Psoas muscle (tissue), 8 donors: ENCODE data around the gene TRUB1. TPM values are rescaled to one million over a fixed set of nuclear protein-coding genes. Genes with fewer than 3 reads are reported as not detected.

Experiments
- ATAC-seq, 4 donors: fragments of 200-7000 bp; cut with Tn5 transposase; one replicate each; pipeline ENCODE4 v1.9.1; 2020; ENCODE audit warnings: moderate library complexity in 3 of 4, mild to moderate bottlenecking in 2 of 4
- DNase-seq, 2 donors: peaks; one replicate each; pipeline ENCODE4 v3.0.0-alpha.2; 2020
- H3K27ac ChIP-seq: fragments of 200-600 bp; one replicate; pipeline ENCODE4 v1.8.0; 2022
- H3K27me3 ChIP-seq, 3 donors: fragments of 200-600 bp in 1 of 3; one replicate each; pipeline versions ENCODE4 v1.6.1 to v1.8.0; 2013 to 2022; ENCODE audit warnings: low read length in 2 of 3, mild to moderate bottlenecking in 2 of 3, moderate library complexity in 1 of 3; ENCODE audit not compliant: insufficient read depth in 3 of 3
- H3K36me3 ChIP-seq, 2 donors: fragments of 200-600 bp in 1 of 2; one replicate each; pipeline versions ENCODE4 v1.6.1 to v1.8.0; 2013 to 2022; ENCODE audit warnings: low read depth in 1 of 2, mild to moderate bottlenecking in 1 of 2, moderate library complexity in 1 of 2; ENCODE audit not compliant: insufficient read depth in 1 of 2
- H3K4me1 ChIP-seq: fragments of 200-600 bp; one replicate; pipeline ENCODE4 v1.8.0; 2022
- H3K4me3 ChIP-seq: fragments of 200-600 bp; one replicate; pipeline ENCODE4 v1.8.0; 2022; ENCODE audit warnings: mild to moderate bottlenecking
- H3K9me3 ChIP-seq: fragments of 200-600 bp; one replicate; pipeline ENCODE4 v1.8.0; 2022
- CTCF ChIP-seq: fragments of 200-600 bp; IDR thresholded peaks from one replicate; pipeline ENCODE4 v1.8.0; 2022; ENCODE audit warnings: antibody characterized with exemption
- WGBS, 3 donors: extraction: QIAGEN DNeasy Blood & Tissue Kit; methylation state at CpG; one replicate each; pipeline versions ENCODE4 v1.1.6 to v1.1.7; 2013; 5-methylcytosine and 5-hydroxymethylcytosine counted together
- intact Hi-C, 2 donors: fragments of 100-400 bp; cut with DNase I; formaldehyde crosslinking; loops; one replicate each; pipeline versions ENCODE4 v1.11.0 to v1.14.2; 2022
- polyA plus RNA-seq, 3 donors: library from polyadenylated mRNA; stranded (reverse); fragments of 200-250 nt; gene quantifications; one replicate each; pipeline ENCODE4 v1.2.3, GENCODE V29; 2013
- total RNA-seq, 4 donors: library from RNA; stranded (reverse); fragmentation: NEBNext Ultra II Directional in 2 of 4; extraction: Animal tissue kit (Norgen Biotek cat#: 25700) in 2 of 4; gene quantifications; one replicate each; pipeline versions ENCODE4 v1.2.1 to v1.2.4, GENCODE V29; 2021 to 2023
- donor health status: healthy with polysubstance abuse.
- donor health status: DM: no; HTN: no; CAD: no; lungs with moderate emphysema.
- donor health status: Bipolar disorder and iron deficiency.
- donor health status: healthy.
- donor health status: DM: yes; HTN: yes; CAD: no.
- donor health status: DM: no; HTN: no; CAD: no.
- donor health status: DM: no; HTN: no; CAD: no.
- donor health status: DM: yes; HTN: yes; CAD: no.

Gene TRUB1
- total and polyA plus RNA-seq, 7 donors = 3.3 to 8.9 (median 8.4) TPM

GRCh38 chr10:114953047-114953446 lies 15.1 kb downstream of the TRUB1 start:
- intact Hi-C loops = no loop called here
- peaks cover 0 to 6% of the 10 kb centered on the region in 2 donors for H3K36me3 ChIP-seq
- no peak for TF ChIP-seq CTCF
- H3K27me3 ChIP-seq = no peaks in the 10 kb centered on the region
- peaks cover 42% of the 10 kb centered on the region for H3K4me1 ChIP-seq
- H3K4me3 ChIP-seq = no peak overlapping the region
- DNase-seq (no peak), ATAC-seq (no peak)
- H3K9me3 ChIP-seq = no peaks in the 10 kb centered on the region
- WGBS, 3 donors = 48 to 73% (median 56%) methylated on average over 4 of the region's 4 CpGs
- no peak overlapping the region for H3K27ac ChIP-seq

GRCh38 chr10:114955984-114956383 lies 18.0 kb downstream of the TRUB1 start:
- ATAC-seq = no peak
- Histone ChIP-seq H3K36me3 (peaks cover 0 to 12% of the 10 kb centered on the region in 2 donors), H3K9me3 (no peaks in the 10 kb centered on the region), H3K4me3 (no peak overlapping the region), H3K27ac (no peak overlapping the region), H3K27me3 (no peaks in the 10 kb centered on the region), H3K4me1 (peaks cover 31% of the 10 kb centered on the region)
- DNase-seq = no peak
- TF ChIP-seq CTCF = no peak
- 79 to 86% (median 80%) methylated on average over 4 of the region's 4 CpGs for WGBS, 3 donors
- intact Hi-C loops = no loop called here

GRCh38 chr10:114956466-114956865 lies 18.5 kb downstream of the TRUB1 start:
- Histone ChIP-seq H3K4me3 (no peak overlapping the region), H3K4me1 (peaks cover 31% of the 10 kb centered on the region), H3K27ac (no peak overlapping the region), H3K27me3 (no peaks in the 10 kb centered on the region), H3K9me3 (no peaks in the 10 kb centered on the region), H3K36me3 (peaks cover 0 to 12% of the 10 kb centered on the region in 2 donors)
- ATAC-seq (no peak), DNase-seq (no peak)
- TF ChIP-seq CTCF = no peak
- 60 to 82% (median 63%) methylated on average over 2 of the region's 2 CpGs for WGBS, 3 donors
- intact Hi-C loops = no loop called here

GRCh38 chr10:114957122-114957521 lies 19.1 kb downstream of the TRUB1 start:
- DNase-seq (no peak), ATAC-seq (no peak)
- 88 to 94% (median 90%) methylated on average over 1 of the region's 1 CpG for WGBS, 3 donors
- intact Hi-C loops = no loop called here
- TF ChIP-seq CTCF = no peak
- Histone ChIP-seq H3K4me1 (peaks cover 31% of the 10 kb centered on the region), H3K36me3 (peaks cover 0 to 10% of the 10 kb centered on the region in 2 donors), H3K4me3 (no peak overlapping the region), H3K27me3 (no peaks in the 10 kb centered on the region), H3K27ac (no peak overlapping the region), H3K9me3 (no peaks in the 10 kb centered on the region)

GRCh38 chr10:114957673-114958072 lies 19.7 kb downstream of the TRUB1 start:
- ATAC-seq (no peak), DNase-seq (no peak)
- peaks cover 0 to 9% of the 10 kb centered on the region in 2 donors for H3K36me3 ChIP-seq
- no peak for TF ChIP-seq CTCF
- H3K4me1 ChIP-seq = peaks cover 31% of the 10 kb centered on the region
- H3K4me3 ChIP-seq = no peak overlapping the region
- no peak overlapping the region for H3K27ac ChIP-seq
- H3K27me3 ChIP-seq = no peaks in the 10 kb centered on the region
- 84 to 94% (median 87%) methylated on average over 2 of the region's 2 CpGs for WGBS, 3 donors
- H3K9me3 ChIP-seq = no peaks in the 10 kb centered on the region
- intact Hi-C loops = no loop called here
